ENCODE measurements around the gene XAGE3.

DNA sequence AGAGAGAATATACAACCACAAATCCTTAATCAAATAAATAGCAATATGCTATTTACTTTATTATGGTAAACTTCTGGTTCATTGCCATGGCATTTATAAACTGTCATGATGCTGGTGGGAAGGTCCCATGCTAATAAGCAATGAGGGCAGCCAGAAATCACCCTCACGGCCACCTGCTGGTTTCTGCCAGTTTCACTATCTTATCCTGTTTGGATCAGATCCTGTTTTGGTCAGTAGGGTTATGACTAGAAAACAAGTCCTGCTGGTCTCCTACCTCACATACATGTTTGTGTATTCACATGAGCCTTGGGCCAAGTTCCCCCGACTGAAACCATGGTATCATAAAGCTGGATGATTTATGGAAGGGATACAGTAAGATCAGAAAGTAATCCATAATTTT is 28.7 kb downstream of the XAGE3 start:
- TF ChIP-seq, protein P1, sequence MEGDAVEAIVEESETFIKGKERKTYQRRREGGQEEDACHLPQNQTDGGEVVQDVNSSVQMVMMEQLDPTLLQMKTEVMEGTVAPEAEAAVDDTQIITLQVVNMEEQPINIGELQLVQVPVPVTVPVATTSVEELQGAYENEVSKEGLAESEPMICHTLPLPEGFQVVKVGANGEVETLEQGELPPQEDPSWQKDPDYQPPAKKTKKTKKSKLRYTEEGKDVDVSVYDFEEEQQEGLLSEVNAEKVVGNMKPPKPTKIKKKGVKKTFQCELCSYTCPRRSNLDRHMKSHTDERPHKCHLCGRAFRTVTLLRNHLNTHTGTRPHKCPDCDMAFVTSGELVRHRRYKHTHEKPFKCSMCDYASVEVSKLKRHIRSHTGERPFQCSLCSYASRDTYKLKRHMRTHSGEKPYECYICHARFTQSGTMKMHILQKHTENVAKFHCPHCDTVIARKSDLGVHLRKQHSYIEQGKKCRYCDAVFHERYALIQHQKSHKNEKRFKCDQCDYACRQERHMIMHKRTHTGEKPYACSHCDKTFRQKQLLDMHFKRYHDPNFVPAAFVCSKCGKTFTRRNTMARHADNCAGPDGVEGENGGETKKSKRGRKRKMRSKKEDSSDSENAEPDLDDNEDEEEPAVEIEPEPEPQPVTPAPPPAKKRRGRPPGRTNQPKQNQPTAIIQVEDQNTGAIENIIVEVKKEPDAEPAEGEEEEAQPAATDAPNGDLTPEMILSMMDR (IDR thresholded peaks at IDR 0.05) = no peak
- TF ChIP-seq POLR2A (IDR thresholded peaks at IDR 0.05) (no peak), EP300 (IDR thresholded peaks at IDR 0.05) (no peak)

Measured in stomach (tissue), 4 donors.